GM15510 (cell line): ENCODE measurements around the gene PSAP.

Experiments
- POLR2A ChIP-seq: IDR thresholded peaks from 3 replicates; pipeline ENCODE4 v1.6.1; 2011; ENCODE audit warnings: borderline replicate concordance; ENCODE audit not compliant: insufficient read length; ENCODE audit errors: extremely low read depth

Gene PSAP

GRCh38 chr10:71850743-71851464 lies at the start of gene PSAP:
Gene PSAP, minus strand, starts transcription at chr10:71851251. Its CDS starts 30 bp downstream, at chr10:71851221.
- TF ChIP-seq POLR2A, result peak; percentile 98

GRCh38 chr10:71900441-71901180 lies 49.6 kb upstream of the PSAP start:
- no peak for TF ChIP-seq POLR2A

- no peak for TF ChIP-seq POLR2A
Measured at GRCh38 chr10:71899665-71900412, 48.8 kb upstream of the PSAP start.

- no peak for TF ChIP-seq POLR2A
Measured at GRCh38 chr10:71893920-71894319, 42.9 kb upstream of the PSAP start.

- no peak for TF ChIP-seq POLR2A
Measured at GRCh38 chr10:71893258-71893815, 42.3 kb upstream of the PSAP start.

GRCh38 chr10:71891437-71891836 lies 40.4 kb upstream of the PSAP start:
- no peak for TF ChIP-seq POLR2A

GRCh38 chr10:71889388-71889987 lies 38.4 kb upstream of the PSAP start:
- no peak for TF ChIP-seq POLR2A

GRCh38 chr10:71888623-71889387 lies 37.8 kb upstream of the PSAP start:
- TF ChIP-seq POLR2A, result peak; percentile 42

GRCh38 chr10:71888248-71888622 lies 37.2 kb upstream of the PSAP start:
- no peak for TF ChIP-seq POLR2A

GRCh38 chr10:71887743-71888142 lies 36.7 kb upstream of the PSAP start:
- no peak for TF ChIP-seq POLR2A

- no peak for TF ChIP-seq POLR2A
Measured at GRCh38 chr10:71882813-71883659, 32.0 kb upstream of the PSAP start.

GRCh38 chr10:71881647-71882355 lies 30.8 kb upstream of the PSAP start:
- no peak for TF ChIP-seq POLR2A

- TF ChIP-seq POLR2A, result no peak
Measured at GRCh38 chr10:71880425-71881306, 29.6 kb upstream of the PSAP start.
